ENCODE results near the gene FOSB. TPM values are rescaled to one million over a fixed set of nuclear protein-coding genes. Genes with fewer than 3 reads are reported as not detected.
A peak's percentile ranks its signal among the peaks of the same experiment; 100 is the strongest.

The FOSB gene
- total RNA-seq, 4 donors from 2014 or later, result 306 to 713 (median 395) TPM

DNA sequence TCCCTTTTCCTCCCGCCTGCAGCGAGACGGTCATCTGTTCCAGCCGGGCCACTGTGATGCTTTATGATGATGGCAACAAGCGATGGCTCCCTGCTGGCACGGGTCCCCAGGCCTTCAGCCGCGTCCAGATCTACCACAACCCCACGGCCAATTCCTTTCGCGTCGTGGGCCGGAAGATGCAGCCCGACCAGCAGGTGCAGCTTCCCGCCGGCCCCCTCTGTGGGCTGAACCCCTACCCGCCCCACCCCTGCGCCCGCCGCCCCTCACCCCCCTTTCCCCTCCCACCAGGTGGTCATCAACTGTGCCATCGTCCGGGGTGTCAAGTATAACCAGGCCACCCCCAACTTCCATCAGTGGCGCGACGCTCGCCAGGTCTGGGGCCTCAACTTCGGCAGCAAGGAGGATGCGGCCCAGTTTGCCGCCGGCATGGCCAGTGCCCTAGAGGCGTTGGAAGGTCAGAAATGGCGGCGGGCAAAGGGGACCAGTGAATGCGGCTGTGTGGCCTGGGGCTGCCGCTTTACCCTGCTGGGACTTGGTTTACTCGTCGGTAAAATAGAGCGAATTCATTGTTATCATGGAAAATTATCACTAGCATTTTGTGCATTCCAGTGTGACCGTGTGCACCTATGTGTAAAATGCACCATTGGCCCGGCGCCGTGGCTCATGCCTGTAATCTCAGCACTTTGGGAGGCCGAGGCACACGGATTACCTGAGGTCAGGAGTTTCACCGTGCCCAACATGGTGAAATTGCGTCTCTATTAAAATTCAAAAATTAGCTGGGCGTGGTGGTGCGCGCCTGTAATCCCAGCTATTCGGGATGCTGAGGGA lies 50.1 kb downstream of the FOSB start:
- TF ChIP-seq, protein P1, sequence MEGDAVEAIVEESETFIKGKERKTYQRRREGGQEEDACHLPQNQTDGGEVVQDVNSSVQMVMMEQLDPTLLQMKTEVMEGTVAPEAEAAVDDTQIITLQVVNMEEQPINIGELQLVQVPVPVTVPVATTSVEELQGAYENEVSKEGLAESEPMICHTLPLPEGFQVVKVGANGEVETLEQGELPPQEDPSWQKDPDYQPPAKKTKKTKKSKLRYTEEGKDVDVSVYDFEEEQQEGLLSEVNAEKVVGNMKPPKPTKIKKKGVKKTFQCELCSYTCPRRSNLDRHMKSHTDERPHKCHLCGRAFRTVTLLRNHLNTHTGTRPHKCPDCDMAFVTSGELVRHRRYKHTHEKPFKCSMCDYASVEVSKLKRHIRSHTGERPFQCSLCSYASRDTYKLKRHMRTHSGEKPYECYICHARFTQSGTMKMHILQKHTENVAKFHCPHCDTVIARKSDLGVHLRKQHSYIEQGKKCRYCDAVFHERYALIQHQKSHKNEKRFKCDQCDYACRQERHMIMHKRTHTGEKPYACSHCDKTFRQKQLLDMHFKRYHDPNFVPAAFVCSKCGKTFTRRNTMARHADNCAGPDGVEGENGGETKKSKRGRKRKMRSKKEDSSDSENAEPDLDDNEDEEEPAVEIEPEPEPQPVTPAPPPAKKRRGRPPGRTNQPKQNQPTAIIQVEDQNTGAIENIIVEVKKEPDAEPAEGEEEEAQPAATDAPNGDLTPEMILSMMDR (IDR thresholded peaks at IDR 0.05), result no peak
- ATAC-seq (ENCODE audit: low FRiP score) (no peak), DNase-seq (ENCODE audit: low spot score) (no peak)

DNA sequence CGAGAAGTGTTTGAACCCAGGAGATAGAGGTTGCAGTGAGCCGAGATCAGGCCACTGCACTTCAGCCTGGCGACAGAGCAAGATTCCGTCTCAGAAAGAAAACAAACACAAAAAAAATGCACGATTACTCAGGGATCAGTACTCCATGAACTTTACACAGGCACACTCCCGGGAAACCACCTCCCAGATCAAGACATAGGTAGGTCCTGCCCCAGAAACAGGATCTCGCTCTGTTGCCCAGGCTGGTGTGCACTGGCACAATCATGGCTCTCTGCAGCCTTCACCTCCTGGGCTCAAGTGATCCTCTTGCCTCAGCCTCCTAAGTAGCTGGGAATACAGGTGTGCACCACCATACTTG lies 50.7 kb downstream of the FOSB start:
- DNase-seq (ENCODE audit: low spot score) (no peak), ATAC-seq (ENCODE audit: low FRiP score) (no peak)
- TF ChIP-seq, protein P1 (IDR thresholded peaks at IDR 0.05), result no peak

DNA sequence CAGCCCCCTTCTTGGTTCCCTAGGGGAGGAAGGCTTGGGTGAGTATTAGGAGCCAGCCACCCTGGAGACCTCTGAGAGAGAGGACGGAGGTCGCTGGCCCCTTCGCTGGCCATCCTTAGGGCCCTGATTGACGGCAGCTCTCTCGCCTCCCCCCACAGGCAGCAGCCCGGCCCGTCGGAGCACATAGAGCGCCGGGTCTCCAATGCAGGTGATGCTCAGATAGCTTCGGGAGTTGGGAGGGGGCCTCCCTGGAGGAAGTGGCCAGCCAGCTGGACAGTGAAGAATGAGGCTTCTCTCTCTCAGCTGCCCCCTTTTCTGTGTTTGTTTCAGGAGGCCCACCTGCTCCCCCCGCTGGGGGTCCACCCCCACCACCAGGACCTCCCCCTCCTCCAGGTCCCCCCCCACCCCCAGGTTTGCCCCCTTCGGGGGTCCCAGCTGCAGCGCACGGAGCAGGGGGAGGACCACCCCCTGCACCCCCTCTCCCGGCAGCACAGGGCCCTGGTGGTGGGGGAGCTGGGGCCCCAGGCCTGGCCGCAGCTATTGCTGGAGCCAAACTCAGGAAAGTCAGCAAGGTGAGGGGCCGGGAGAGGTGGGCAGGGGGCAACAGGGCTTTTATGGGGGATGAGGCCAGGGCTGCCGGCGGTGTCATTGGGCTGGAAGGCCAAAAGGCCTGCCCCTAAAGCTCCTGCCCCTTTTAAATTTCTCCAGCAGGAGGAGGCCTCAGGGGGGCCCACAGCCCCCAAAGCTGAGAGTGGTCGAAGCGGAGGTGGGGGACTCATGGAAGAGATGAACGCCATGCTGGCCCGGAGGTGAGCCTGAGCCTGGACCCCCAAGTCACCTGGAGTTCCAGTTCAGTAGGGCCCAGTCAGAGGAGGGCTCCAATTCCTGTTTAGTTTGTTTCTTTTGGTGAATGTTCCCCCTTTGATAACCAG lies 54.5 kb downstream of the FOSB start:
- ATAC-seq (ENCODE audit: low FRiP score) (no peak), DNase-seq (ENCODE audit: low spot score) (no peak)
- TF ChIP-seq, protein P1 (IDR thresholded peaks at IDR 0.05), result no peak

DNA sequence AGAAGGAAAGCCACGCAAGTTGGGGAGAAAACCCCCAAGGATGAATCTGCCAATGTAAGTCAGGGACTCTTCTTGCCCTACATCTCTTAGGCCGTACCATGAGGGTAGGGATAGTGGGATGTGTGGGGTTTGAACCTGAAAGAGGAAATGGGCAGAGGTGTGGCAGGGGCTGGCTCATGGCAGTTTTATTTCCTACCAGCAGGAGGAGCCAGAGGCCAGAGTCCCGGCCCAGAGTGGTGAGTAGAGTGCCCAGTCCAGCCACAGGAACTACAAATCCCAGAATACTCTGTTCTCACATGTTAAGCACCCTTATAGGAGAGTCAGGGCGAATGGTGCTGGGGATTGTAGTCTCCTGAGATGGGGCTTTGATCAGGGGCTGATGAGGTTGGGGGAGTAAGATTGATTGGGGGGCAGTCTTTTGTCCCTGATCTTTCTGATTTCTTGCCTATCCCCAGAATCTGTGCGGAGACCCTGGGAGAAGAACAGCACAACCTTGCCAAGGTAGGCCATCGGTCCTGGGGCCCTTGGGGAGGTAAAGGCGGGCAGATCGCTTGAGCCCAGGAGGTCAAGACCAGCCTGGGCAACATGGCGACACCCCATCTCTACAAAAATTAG lies 56.0 kb downstream of the FOSB start:
- TF ChIP-seq, protein P1 (IDR thresholded peaks at IDR 0.05), result peak in 1 of 3 donors; percentile 74
- DNase-seq (ENCODE audit: low spot score) (no peak), ATAC-seq (ENCODE audit: low FRiP score) (peak; percentile 75)

DNA sequence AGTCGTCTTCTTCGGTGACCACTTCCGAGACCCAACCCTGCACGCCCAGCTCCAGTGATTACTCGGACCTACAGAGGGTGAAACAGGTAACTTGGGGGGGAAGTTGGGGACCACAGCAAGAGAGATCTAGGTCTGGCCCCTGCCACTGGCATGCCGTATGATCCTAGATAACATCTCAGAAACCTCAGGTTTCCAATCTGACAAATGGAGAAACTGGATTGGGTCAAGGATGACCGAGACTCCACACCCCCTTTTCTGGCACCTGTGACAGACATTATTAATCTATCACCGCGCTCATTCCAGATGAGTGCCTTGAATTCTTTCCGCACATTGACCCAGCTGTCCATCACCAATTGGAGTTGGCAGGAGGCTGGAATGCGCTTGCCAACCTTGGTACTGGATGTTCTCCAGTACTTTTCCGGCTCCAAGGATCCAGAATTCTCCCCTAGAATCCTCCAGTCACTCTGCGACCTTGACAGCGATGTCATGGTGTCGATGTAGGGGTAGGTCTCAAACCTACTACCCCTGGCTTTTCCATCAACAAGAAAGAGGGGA lies 56.9 kb downstream of the FOSB start:
- DNase-seq (ENCODE audit: low spot score) (no peak), ATAC-seq (ENCODE audit: low FRiP score) (no peak)
- TF ChIP-seq, protein P1 (IDR thresholded peaks at IDR 0.05), result no peak

Small RNA genes within 50 kb of the gene (small RNA-seq; reads per million reads assigned to genes)
- gene MIR6088, result not detected

Other genes starting within 250 kb of the FOSB start
- gene EXOC3L2, start 222.6 kb upstream of the FOSB start, total RNA-seq, result 1 to 10 TPM; 1.4 to 4.1 (median 2.7) TPM
- gene MARK4, start 216.7 kb upstream of the FOSB start, total RNA-seq, result 10 to 100 TPM; 10.6 to 14.8 (median 12.0) TPM
- gene CKM, start 145.1 kb upstream of the FOSB start, total RNA-seq, result not detected
- 1 to 10 TPM in 1 of 4 donors, under 1 TPM in 1, not detected in 2; 0.36 to 2.0 TPM for gene KLC3, start 127.2 kb upstream of the FOSB start, total RNA-seq
- 10 to 100 TPM in 1 of 4 donors, 1 to 10 TPM in 3; 7.1 to 11.2 (median 8.4) TPM for gene ERCC2, start 97.4 kb upstream of the FOSB start, total RNA-seq
- 10 to 100 TPM; 13.7 to 20.0 (median 15.6) TPM for gene PPP1R13L, start 62.9 kb upstream of the FOSB start, total RNA-seq
- gene POLR1G, start 61.4 kb upstream of the FOSB start, total RNA-seq, result 10 to 100 TPM in 1 of 4 donors, 1 to 10 TPM in 3; 5.2 to 29.8 (median 6.3) TPM
- gene ERCC1, start 44.1 kb upstream of the FOSB start, total RNA-seq, result 10 to 100 TPM; 63.7 to 93.8 (median 76.5) TPM
- 1 to 10 TPM; 3.8 to 9.4 (median 7.0) TPM for gene RTN2, start 29.1 kb downstream of the FOSB start, total RNA-seq
- 1 to 10 TPM; 1.9 to 3.8 (median 2.9) TPM for gene PPM1N, start 30.4 kb downstream of the FOSB start, total RNA-seq
- gene VASP, start 39.5 kb downstream of the FOSB start, total RNA-seq, result 100 to 1,000 TPM in 1 of 4 donors, 10 to 100 TPM in 3; 47.0 to 132 (median 68.7) TPM
- 10 to 100 TPM in 2 of 4 donors, 1 to 10 TPM in 2; 6.3 to 15.5 (median 11.1) TPM for gene OPA3, start 116.8 kb downstream of the FOSB start, total RNA-seq
- 10 to 100 TPM in 3 of 4 donors, 1 to 10 TPM in 1; 6.0 to 29.4 (median 12.0) TPM for gene GPR4, start 134.2 kb downstream of the FOSB start, total RNA-seq
- gene EML2, start 171.4 kb downstream of the FOSB start, total RNA-seq, result 10 to 100 TPM; 18.0 to 22.4 (median 19.9) TPM
- 1 to 10 TPM; 1.1 to 8.7 (median 2.5) TPM for gene GIPR, start 200.2 kb downstream of the FOSB start, total RNA-seq
- gene SNRPD2, start 224.0 kb downstream of the FOSB start, total RNA-seq, result 100 to 1,000 TPM; 104 to 194 (median 148) TPM
- 1 to 10 TPM; 2.7 to 5.8 (median 5.2) TPM for gene QPCTL, start 224.7 kb downstream of the FOSB start, total RNA-seq

Data from omental fat pad (tissue), 4 donors.